Measurements from ENCODE around the gene CYBC1. TPM values are rescaled to one million over a fixed set of nuclear protein-coding genes. Genes with fewer than 3 reads are reported as not detected.

CYBC1 gene
- total and polyA plus RNA-seq, 2 of the 8 experiments (the other 6 are each of a cell fraction or from before 2014, with no cell fraction given) = 74.6 to 81.4 TPM

- no peaks in the 10 kb centered on the region for H3K27me3 ChIP-seq (replicated peaks in 1 of 4; ENCODE audit: control insufficient read depth in 3 of 4, extremely low read depth in 1 of 4, insufficient read depth in 3 of 4, low read length in 3 of 4)
- TF ChIP-seq RAD21 (IDR thresholded peaks at IDR 0.05 in 1 of 2, conservative IDR thresholded peaks at IDR 0.05 in 1 of 2; ENCODE audit: low read depth in 2 of 2, low read length in 2 of 2) = no peak
- no peak for TF ChIP-seq POLR2AphosphoS5 (IDR thresholded peaks at IDR 0.05; ENCODE audit: low read depth, low read length)
- no peak for TF ChIP-seq FOSL1 (IDR thresholded peaks at IDR 0.05; ENCODE audit: insufficient read depth, low read depth, low read length)
- no peak for TF ChIP-seq GABPA (IDR thresholded peaks at IDR 0.05; ENCODE audit: borderline replicate concordance, insufficient read depth, low read length)
- TF ChIP-seq SIN3A (conservative IDR thresholded peaks at IDR 0.05 in 1 of 2, IDR thresholded peaks at IDR 0.05 in 1 of 2; ENCODE audit: low read depth in 1 of 2, low read length in 2 of 2) = no peak
- TF ChIP-seq SIX5 (IDR thresholded peaks at IDR 0.05; ENCODE audit: low read depth, low read length) = no peak
- FAIRE-seq (no peak), DNase-seq (ENCODE audit: low read depth in 1 of 2, low spot score in 2 of 2) (no peak)
- H3K56ac ChIP-seq (replicated peaks; ENCODE audit: insufficient read length, low read depth, low read length) = no peak overlapping the region
- no peak overlapping the region for H4K91ac ChIP-seq (replicated peaks; ENCODE audit: insufficient read length, low read length)
- no peak overlapping the region for H4K5ac ChIP-seq (ENCODE audit: insufficient read length, low read depth, low read length)
- H3K4me2 ChIP-seq (ENCODE audit: insufficient read depth in 1 of 2, low read depth in 2 of 2, low read length in 2 of 2) = no peak overlapping the region
- ChIA-PET CTCF (ENCODE audit: partially characterized antibody) (interaction anchor here (0.6 to 1.7 kb wide), 2 partner anchors 18 to 25 kb away, joined by 3 to 6 read pairs; no protein-coding TSS in a partner anchor), POLR2A (ENCODE audit: partially characterized antibody) (interaction anchor here (0.9 to 3.9 kb wide), 3 partner anchors 9 to 345 kb away, joined by 3 to 19 read pairs (median 4); partner anchors contain the start of gene FASN)
- WGBS, 2 experiments (ENCODE audit: extremely low coverage in 1 of 2, insufficient coverage in 1 of 2, insufficient read length in 1 of 2, insufficient replicate concordance in 2 of 2, low coverage in 1 of 2, low lambda C conversion rate in 2 of 2, missing lambda C conversion rate in 1 of 2) = 95% methylated on average over 28 of the region's 28 CpGs; no CpG with 5 or more reads in 1 of the 2 experiments
- no peak overlapping the region for H2AK5ac ChIP-seq (ENCODE audit: low read depth, low read length)
- H3K23ac ChIP-seq (ENCODE audit: insufficient read length) = no peak overlapping the region
- H2BK5ac ChIP-seq (ENCODE audit: low read depth, low read length) = no peak overlapping the region
- no peak overlapping the region for H3K4ac ChIP-seq (replicated peaks; ENCODE audit: insufficient read length, low read depth, low read length)
- no peak overlapping the region for H3K14ac ChIP-seq (ENCODE audit: insufficient read length)
- H3K18ac ChIP-seq (ENCODE audit: extremely low read depth, low read length) = no peak overlapping the region
- H2BK12ac ChIP-seq (ENCODE audit: low read depth, low read length) = no peak overlapping the region
- H3K4me1 ChIP-seq (replicated peaks in 1 of 4; ENCODE audit: control insufficient read depth in 3 of 4, insufficient read depth in 4 of 4, low read length in 3 of 4) = peaks cover 0 to 18% (median 8%) of the 10 kb centered on the region in 4 experiments; a peak in 6 of 7 replicates
- peaks cover 4 to 17% (median 12%) of the 10 kb centered on the region in 4 experiments; a peak in 4 of 8 replicates for H3K36me3 ChIP-seq (ENCODE audit: control insufficient read depth in 2 of 4, insufficient read depth in 4 of 4, low read length in 3 of 4)
- H3K9me3 ChIP-seq (ENCODE audit: insufficient read depth in 2 of 2, low read depth in 1 of 2, low read length in 1 of 2) = no peaks in the 10 kb centered on the region
- H4K20me1 ChIP-seq (replicated peaks in 1 of 2; ENCODE audit: control insufficient read depth in 1 of 2, insufficient read depth in 2 of 2, low read length in 2 of 2) = peaks cover 2 to 31% of the 10 kb centered on the region in 2 experiments
- H3K9ac ChIP-seq (replicated peaks in 1 of 4; ENCODE audit: extremely low read depth in 1 of 4, low read depth in 3 of 4, low read length in 3 of 4) = no peak overlapping the region
- no peak overlapping the region for H2AFZ ChIP-seq (ENCODE audit: low read length)
- no peaks in the 10 kb centered on the region; the same call in 1 of the 2 replicates for H3K79me1 ChIP-seq (ENCODE audit: low read depth, low read length)
- no peak overlapping the region for H2BK20ac ChIP-seq (ENCODE audit: low read length)
- H3K79me2 ChIP-seq (ENCODE audit: control insufficient read depth in 1 of 2, insufficient read depth in 2 of 2, low read length in 2 of 2) = no peaks in the 10 kb centered on the region; a peak in 1 of 4 replicates
- no peak overlapping the region for H2BK15ac ChIP-seq (ENCODE audit: low read length)
- H3K23me2 ChIP-seq (ENCODE audit: low read depth, low read length) = no peaks in the 10 kb centered on the region
- H3K27ac ChIP-seq (ENCODE audit: low read depth, low read length) = no peak overlapping the region
- H4K8ac ChIP-seq (ENCODE audit: extremely low read depth, insufficient read depth, low read length) = no peak overlapping the region
- H2BK120ac ChIP-seq (replicated peaks; ENCODE audit: low read depth, low read length) = no peak overlapping the region
- no peak overlapping the region for H3K4me3 ChIP-seq (ENCODE audit: extremely low read depth in 1 of 4, insufficient read depth in 2 of 4, low read depth in 3 of 4, low read length in 4 of 4)
Observed at GRCh38 chr17:82442643-82443464, 7.7 kb downstream of the CYBC1 start.

Measured in H1 (cell line).